Activated CD8-positive, alpha-beta memory T cell treated with anti-CD3 and anti-CD28 coated beads, Interleukin-2, amount 50 U/mL, for 4 hours (primary cell): ENCODE data around the gene OR2D2.
"Not testable (repeated sequence)": the region's sequence is repeated elsewhere in the genome, so short reads cannot be mapped to it uniquely, and the experiment has no call there.

Experiments
- DNase-seq: peaks from one replicate; pipeline ENCODE4 v3.0.0-alpha.2; 2020

The OR2D2 gene

GRCh38 chr11:6876914-6877313, 15.4 kb downstream of the OR2D2 start:
- no peak for DNase-seq

GRCh38 chr11:6876325-6876724, 16.0 kb downstream of the OR2D2 start, which contains the start of gene OR10A4:
TSS of gene OR10A4 (plus strand) at chr11:6876625. CDS start at chr11:6876648, 23 bp downstream.
- no peak for DNase-seq

- no peak for DNase-seq
Measured at GRCh38 chr11:6875761-6876160, 16.5 kb downstream of the OR2D2 start.

- DNase-seq = no peak
Measured at GRCh38 chr11:6871278-6871677, 21.0 kb downstream of the OR2D2 start.

GRCh38 chr11:6864438-6864837, 27.9 kb downstream of the OR2D2 start:
- no peak for DNase-seq

GRCh38 chr11:6862961-6863360, 29.3 kb downstream of the OR2D2 start, which contains the start of gene OR10A2:
TSS of gene OR10A2 (plus strand) at chr11:6863057. CDS start at chr11:6869755, 6,698 bp downstream.
- no peak for DNase-seq

GRCh38 chr11:6856871-6857270, 35.4 kb downstream of the OR2D2 start:
- DNase-seq = no peak

- DNase-seq = no peak
Measured at GRCh38 chr11:6855971-6856541, 36.2 kb downstream of the OR2D2 start.

GRCh38 chr11:6854801-6855200, 37.5 kb downstream of the OR2D2 start:
- not testable (repeated sequence) for DNase-seq

GRCh38 chr11:6850526-6850925, 41.8 kb downstream of the OR2D2 start:
- no peak for DNase-seq

- no peak for DNase-seq
Measured at GRCh38 chr11:6845383-6845782, 46.9 kb downstream of the OR2D2 start, which contains the start of gene OR10A5. TSS of gene OR10A5 (plus strand) at chr11:6845683. CDS start at chr11:6845683, 0 bp downstream.

- DNase-seq = no peak
Measured at GRCh38 chr11:6844356-6844755, 47.9 kb downstream of the OR2D2 start.

GRCh38 chr11:6843670-6844069, 48.6 kb downstream of the OR2D2 start:
- DNase-seq = no peak

- DNase-seq = no peak
Measured at GRCh38 chr11:6841694-6842093, 50.6 kb downstream of the OR2D2 start.
